Measurements from ENCODE around the gene MAST2. TPM values are rescaled to one million over a fixed set of nuclear protein-coding genes. Genes with fewer than 3 reads are reported as not detected.

The MAST2 gene
- total and polyA plus RNA-seq, 9 of the 15 experiments (the other 6 are each of a cell fraction or from before 2014, with no cell fraction given), result 0.73 to 32.0 (median 17.8) TPM

GRCh38 chr1:45913183-45913683 lies 109.8 kb downstream of the MAST2 start (continued):
- TF ChIP-seq PBX2 (CRISPR knock-in tag; IDR thresholded peaks at IDR 0.05; ENCODE audit: low read depth) (no peak), PBX2 (tag; conservative IDR thresholded peaks at IDR 0.05; ENCODE audit: low read depth) (peak; percentile 89), ZNF583 (CRISPR knock-in tag; IDR thresholded peaks at IDR 0.05) (no peak), PKNOX1 (IDR thresholded peaks at IDR 0.05) (peak; percentile 92), NRF1 (conservative IDR thresholded peaks at IDR 0.05 in 1 of 2, IDR thresholded peaks at IDR 0.05 in 1 of 2) (0 out of 4 replicates have a peak, but pooled peaks of 1 of the 2 experiments have one; percentile 42), ZC3H4 (CRISPR knock-in tag; IDR thresholded peaks at IDR 0.05; ENCODE audit: borderline replicate concordance) (no peak), CREB1 (IDR thresholded peaks at IDR 0.05) (peak; percentile 46; the same call in 1 of the 2 replicates), CREB1 (CRISPR knock-in tag; IDR thresholded peaks at IDR 0.05) (no peak), JUND (IDR thresholded peaks at IDR 0.05; ENCODE audit: borderline replicate concordance, low read depth, low read length) (peak; percentile 65; the same call in 1 of the 2 replicates), JUND (tag; IDR thresholded peaks at IDR 0.05; ENCODE audit: borderline replicate concordance, low read depth, low read length) (peak; percentile 43; the same call in 1 of the 3 replicates), EGR1 (conservative IDR thresholded peaks at IDR 0.05) (peak; percentile 41), ZNF655 (CRISPR knock-in tag; IDR thresholded peaks at IDR 0.05) (no peak), KDM1A (IDR thresholded peaks at IDR 0.05) (peak; percentile 97 to 98), HDAC1 (IDR thresholded peaks at IDR 0.05) (peak in 1 of 2 experiments; percentile 90; a peak in 2 of 4 replicates), NR0B1 (IDR thresholded peaks at IDR 0.05; ENCODE audit: partially characterized antibody) (no peak), L3MBTL2 (IDR thresholded peaks at IDR 0.05) (0 out of 2 replicates have a peak, but pooled peaks have one; percentile 16), C11orf30 (IDR thresholded peaks at IDR 0.05; ENCODE audit: low read depth) (no peak), NFE2 (IDR thresholded peaks at IDR 0.05; ENCODE audit: low read depth) (0 out of 2 replicates have a peak, but pooled peaks have one; percentile 12), SIN3B (IDR thresholded peaks at IDR 0.05; ENCODE audit: low read depth) (no peak), MBD2 (IDR thresholded peaks at IDR 0.05; ENCODE audit: borderline replicate concordance, low read depth) (no peak), POLR3G (IDR thresholded peaks at IDR 0.05; ENCODE audit: extremely low read depth, insufficient read length, insufficient replicate concordance) (no peak), ZNF551 (CRISPR knock-in tag; IDR thresholded peaks at IDR 0.05) (no peak), CBFA2T2 (conservative IDR thresholded peaks at IDR 0.05) (peak; percentile 35), HDAC3 (IDR thresholded peaks at IDR 0.05; ENCODE audit: borderline replicate concordance, partially characterized antibody) (no peak), ZNF785 (CRISPR knock-in tag; IDR thresholded peaks at IDR 0.05) (no peak)
